Measurements from ENCODE around the gene VAPA.

DNA sequence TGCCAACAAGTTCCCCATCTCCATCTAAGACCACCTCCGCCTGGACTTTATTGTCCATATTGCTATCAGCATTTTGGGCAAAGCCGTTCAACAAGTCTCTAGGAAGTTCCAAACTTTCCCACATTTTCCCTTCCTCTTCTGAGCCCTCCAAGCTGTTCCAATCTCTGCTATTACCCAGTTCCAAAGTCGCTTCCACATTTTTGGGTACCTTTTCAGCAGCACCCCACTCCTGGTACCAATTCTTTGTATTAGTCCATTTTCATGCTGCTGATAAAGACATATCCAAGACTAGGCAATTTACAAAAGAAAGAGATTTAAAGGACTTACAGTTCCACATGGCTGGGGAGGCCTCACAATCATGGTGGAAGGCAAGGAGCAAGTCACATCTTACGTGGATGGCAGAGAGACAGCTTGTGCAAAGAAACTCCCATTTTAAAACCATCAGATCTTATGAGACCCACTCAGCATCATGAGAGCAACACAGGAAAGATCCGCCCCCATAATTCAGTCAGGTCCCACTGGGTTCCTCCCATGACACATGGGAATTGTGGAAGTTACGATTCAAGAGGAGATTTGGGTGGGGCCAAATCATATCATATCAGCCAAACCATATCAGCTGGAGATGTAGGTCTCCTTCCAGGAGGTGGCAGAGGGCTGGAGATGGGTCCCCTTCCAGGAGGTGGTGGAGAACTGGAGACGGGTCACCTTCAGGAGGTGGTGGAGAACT lies 47.9 kb upstream of the VAPA start:
- TF ChIP-seq, protein P1, sequence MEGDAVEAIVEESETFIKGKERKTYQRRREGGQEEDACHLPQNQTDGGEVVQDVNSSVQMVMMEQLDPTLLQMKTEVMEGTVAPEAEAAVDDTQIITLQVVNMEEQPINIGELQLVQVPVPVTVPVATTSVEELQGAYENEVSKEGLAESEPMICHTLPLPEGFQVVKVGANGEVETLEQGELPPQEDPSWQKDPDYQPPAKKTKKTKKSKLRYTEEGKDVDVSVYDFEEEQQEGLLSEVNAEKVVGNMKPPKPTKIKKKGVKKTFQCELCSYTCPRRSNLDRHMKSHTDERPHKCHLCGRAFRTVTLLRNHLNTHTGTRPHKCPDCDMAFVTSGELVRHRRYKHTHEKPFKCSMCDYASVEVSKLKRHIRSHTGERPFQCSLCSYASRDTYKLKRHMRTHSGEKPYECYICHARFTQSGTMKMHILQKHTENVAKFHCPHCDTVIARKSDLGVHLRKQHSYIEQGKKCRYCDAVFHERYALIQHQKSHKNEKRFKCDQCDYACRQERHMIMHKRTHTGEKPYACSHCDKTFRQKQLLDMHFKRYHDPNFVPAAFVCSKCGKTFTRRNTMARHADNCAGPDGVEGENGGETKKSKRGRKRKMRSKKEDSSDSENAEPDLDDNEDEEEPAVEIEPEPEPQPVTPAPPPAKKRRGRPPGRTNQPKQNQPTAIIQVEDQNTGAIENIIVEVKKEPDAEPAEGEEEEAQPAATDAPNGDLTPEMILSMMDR (IDR thresholded peaks at IDR 0.05; ENCODE audit: low read length): no peak
- TF ChIP-seq EZH2 (IDR thresholded peaks at IDR 0.05; ENCODE audit: borderline replicate concordance, low read length): no peak

Measured in OCI-LY1 (cell line).